ENCODE measurements around the gene OLIG3.

DNA sequence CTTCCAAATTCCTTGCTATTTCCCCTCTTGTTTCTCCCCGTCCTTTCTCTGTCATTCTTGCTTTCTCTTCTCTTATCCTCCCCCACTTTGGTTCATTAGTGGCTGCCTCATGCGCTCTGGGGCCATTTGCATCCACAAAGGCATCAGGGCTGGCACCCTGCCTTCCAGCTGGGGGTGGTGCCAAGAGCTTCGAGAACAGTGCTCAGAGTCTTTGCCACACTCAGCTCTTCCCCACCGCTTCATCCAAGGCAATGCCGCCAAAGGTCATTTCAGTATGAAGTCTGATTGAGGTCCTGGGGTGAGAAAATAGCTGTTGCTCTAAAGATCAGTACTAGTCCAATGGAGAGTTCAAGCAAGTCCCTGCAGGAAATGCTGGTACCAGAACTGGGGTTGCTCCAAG, 22.7 kb downstream of the OLIG3 start:
- no peak for TF ChIP-seq CTCF (IDR thresholded peaks at IDR 0.05)
- no peak for TF ChIP-seq POLR2A (IDR thresholded peaks at IDR 0.05)
- no peak for TF ChIP-seq EP300 (IDR thresholded peaks at IDR 0.05)

Data from ovary (tissue), 3 donors.